Measurements from ENCODE around the gene RAD51B. TPM values are rescaled to one million over a fixed set of nuclear protein-coding genes. Genes with fewer than 3 reads are reported as not detected.

The RAD51B gene
- total and polyA plus RNA-seq, 7 donors: 2.4 to 24.4 (median 7.1) TPM

DNA sequence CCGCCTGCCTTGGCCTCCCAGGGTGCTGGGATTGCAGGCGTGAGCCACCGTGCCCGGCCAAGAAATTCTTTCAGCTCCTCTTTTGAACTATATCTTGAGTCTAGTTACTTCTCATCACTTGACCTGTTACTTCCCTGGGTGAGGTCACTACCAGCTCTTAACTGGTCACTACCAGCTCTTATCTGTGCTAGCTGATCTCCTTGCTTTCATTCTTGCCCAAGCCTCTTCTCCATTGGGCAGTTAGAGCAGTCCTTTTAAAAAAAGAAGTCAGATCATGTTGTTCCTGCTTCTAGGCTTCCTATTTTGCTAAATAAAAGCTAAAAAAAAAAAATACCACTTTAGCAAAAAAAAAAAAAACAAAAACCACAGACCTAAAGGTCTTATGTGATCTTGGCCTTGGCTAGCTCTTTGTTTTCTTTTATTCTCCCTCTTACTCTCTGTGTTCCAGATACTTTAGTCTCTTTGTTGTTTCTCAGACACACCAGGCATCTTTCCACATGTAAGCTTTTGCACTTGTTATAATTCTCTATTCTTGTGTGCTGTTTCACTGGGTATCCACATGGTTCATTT is 63.5 kb downstream of the RAD51B start:
- Histone ChIP-seq H3K36me3 (no peaks in the 10 kb centered on the region), H3K27me3 (no peaks in the 10 kb centered on the region), H3K9me3 (no peaks in the 10 kb centered on the region), H3K4me3 (no peak overlapping the region), H3K27ac (no peak overlapping the region), H3K4me1 (peaks cover 0 to 7% (median 3%) of the 10 kb centered on the region in 4 donors)
- WGBS, 2 donors: 88 to 93% methylated on average over 4 of the region's 4 CpGs
- intact Hi-C loops (cut with DNase I): loop anchor here (5.0 kb wide), 1 partner anchor 959 kb away; no protein-coding TSS in a partner anchor
- DNase-seq: no peak
- TF ChIP-seq POLR2A (IDR thresholded peaks at IDR 0.05): no peak
- no peak for TF ChIP-seq POLR2AphosphoS5 (IDR thresholded peaks at IDR 0.05)
- TF ChIP-seq EP300 (IDR thresholded peaks at IDR 0.05): no peak
- no peak for TF ChIP-seq CTCF (IDR thresholded peaks at IDR 0.05)

DNA sequence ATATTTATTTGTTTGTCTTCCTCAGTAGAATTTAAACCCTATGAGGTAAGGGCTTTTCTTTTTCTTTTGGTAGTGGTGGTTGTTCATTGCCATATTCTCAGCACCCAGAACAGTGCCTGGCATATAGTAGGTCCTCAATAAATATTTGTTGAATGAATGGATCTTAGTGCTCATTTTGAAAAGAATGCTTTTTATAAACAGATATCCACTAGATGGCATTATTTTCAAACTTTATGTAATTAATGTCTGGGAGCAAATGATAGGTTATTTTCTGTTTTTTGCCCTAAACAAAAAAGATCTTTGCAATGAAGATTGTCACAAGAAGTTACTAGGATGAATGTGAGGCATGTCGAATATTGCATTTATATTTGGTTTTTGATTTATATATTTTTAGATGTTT is 64.1 kb downstream of the RAD51B start:
- Histone ChIP-seq H3K27ac (no peak overlapping the region), H3K27me3 (no peaks in the 10 kb centered on the region), H3K4me3 (no peak overlapping the region), H3K4me1 (peaks cover 0 to 7% (median 3%) of the 10 kb centered on the region in 4 donors), H3K36me3 (no peaks in the 10 kb centered on the region), H3K9me3 (no peaks in the 10 kb centered on the region)
- intact Hi-C loops (cut with DNase I): loop anchor here (5.0 kb wide), 1 partner anchor 959 kb away; no protein-coding TSS in a partner anchor
- whole genome bisulfite sequencing, 2 donors: 71 to 75% methylated on average over 1 of the region's 1 CpG
- no peak for DNase-seq
- TF ChIP-seq POLR2AphosphoS5 (IDR thresholded peaks at IDR 0.05) (no peak), POLR2A (IDR thresholded peaks at IDR 0.05) (no peak), CTCF (IDR thresholded peaks at IDR 0.05) (peak in 1 of 4 experiments; percentile 10)

GRCh38 chr14:67886191-67886590 is 66.6 kb downstream of the RAD51B start:
- no peaks in the 10 kb centered on the region for H3K36me3 ChIP-seq
- WGBS, 2 donors: 89 to 95% methylated on average over 2 of the region's 2 CpGs
- no peak for DNase-seq
- H3K27me3 ChIP-seq: no peaks in the 10 kb centered on the region
- no peak overlapping the region for H3K27ac ChIP-seq
- H3K4me3 ChIP-seq: no peak overlapping the region
- peaks cover 0 to 7% (median 3%) of the 10 kb centered on the region in 4 donors for H3K4me1 ChIP-seq
- no peaks in the 10 kb centered on the region for H3K9me3 ChIP-seq
- TF ChIP-seq POLR2AphosphoS5 (IDR thresholded peaks at IDR 0.05): no peak
- no peak for TF ChIP-seq POLR2A (IDR thresholded peaks at IDR 0.05)
- no peak for TF ChIP-seq CTCF (IDR thresholded peaks at IDR 0.05)
- TF ChIP-seq EP300 (IDR thresholded peaks at IDR 0.05): no peak
- intact Hi-C loops (cut with DNase I): loop anchor here (5.0 kb wide), 1 partner anchor 931 kb away; no protein-coding TSS in a partner anchor

DNA sequence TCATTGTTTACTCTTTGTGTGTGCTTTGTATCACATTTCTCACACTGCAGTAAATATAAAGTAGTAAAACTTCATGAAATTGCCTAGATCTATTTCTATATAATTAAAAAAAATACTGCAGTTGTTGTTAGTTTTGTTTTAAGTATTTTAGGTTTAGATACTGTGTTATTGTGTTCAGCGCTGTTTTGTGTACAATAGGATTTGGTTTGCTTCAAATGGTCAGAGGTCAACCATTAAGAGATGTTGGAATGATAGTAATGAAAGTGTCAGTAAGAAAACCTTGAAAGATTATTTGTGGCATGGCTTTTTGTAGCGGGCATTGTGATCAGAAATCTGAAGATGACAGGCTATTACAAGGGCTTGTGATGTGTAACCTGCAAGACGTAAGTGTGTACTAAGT is 67.9 kb downstream of the RAD51B start:
- WGBS, 2 donors: 54 to 71% methylated on average over 3 of the region's 3 CpGs
- DNase-seq: no peak
- Histone ChIP-seq H3K9me3 (no peaks in the 10 kb centered on the region), H3K27me3 (no peaks in the 10 kb centered on the region), H3K4me3 (no peak overlapping the region), H3K27ac (no peak overlapping the region), H3K36me3 (no peaks in the 10 kb centered on the region), H3K4me1 (peaks cover 0 to 7% (median 3%) of the 10 kb centered on the region in 4 donors)
- intact Hi-C loops (cut with DNase I): loop anchor here (5.0 kb wide), 1 partner anchor 930 kb away; no protein-coding TSS in a partner anchor
- no peak for TF ChIP-seq CTCF (IDR thresholded peaks at IDR 0.05)
- TF ChIP-seq POLR2AphosphoS5 (IDR thresholded peaks at IDR 0.05): no peak

GRCh38 chr14:67889455-67889854 is 69.9 kb downstream of the RAD51B start:
- 97% methylated on average over 4 of the region's 4 CpGs for WGBS, 2 donors
- no peak for DNase-seq
- H3K9me3 ChIP-seq: no peaks in the 10 kb centered on the region
- intact Hi-C loops (cut with DNase I): loop anchor here (5.0 kb wide), 1 partner anchor 928 kb away; no protein-coding TSS in a partner anchor
- H3K4me1 ChIP-seq: peaks cover 0 to 1% (median 0%) of the 10 kb centered on the region in 4 donors
- TF ChIP-seq EP300 (IDR thresholded peaks at IDR 0.05) (no peak), POLR2AphosphoS5 (IDR thresholded peaks at IDR 0.05) (no peak), POLR2A (IDR thresholded peaks at IDR 0.05) (no peak), CTCF (IDR thresholded peaks at IDR 0.05) (no peak)
- no peaks in the 10 kb centered on the region for H3K27me3 ChIP-seq
- H3K36me3 ChIP-seq: no peaks in the 10 kb centered on the region
- no peak overlapping the region for H3K27ac ChIP-seq
- no peak overlapping the region for H3K4me3 ChIP-seq
